GM12874 (cell line): Measurements from ENCODE around the gene PSEN1.

Experiments
- TF ChIP-seq, protein P1 (sequence below): IDR thresholded peaks from 2 replicates; pipeline ENCODE4 v1.5.1; 2011; ENCODE audit warnings: low read depth, mild to moderate bottlenecking, control low read depth, low read length, moderate library complexity; ENCODE audit not compliant: insufficient read depth

The PSEN1 gene

DNA sequence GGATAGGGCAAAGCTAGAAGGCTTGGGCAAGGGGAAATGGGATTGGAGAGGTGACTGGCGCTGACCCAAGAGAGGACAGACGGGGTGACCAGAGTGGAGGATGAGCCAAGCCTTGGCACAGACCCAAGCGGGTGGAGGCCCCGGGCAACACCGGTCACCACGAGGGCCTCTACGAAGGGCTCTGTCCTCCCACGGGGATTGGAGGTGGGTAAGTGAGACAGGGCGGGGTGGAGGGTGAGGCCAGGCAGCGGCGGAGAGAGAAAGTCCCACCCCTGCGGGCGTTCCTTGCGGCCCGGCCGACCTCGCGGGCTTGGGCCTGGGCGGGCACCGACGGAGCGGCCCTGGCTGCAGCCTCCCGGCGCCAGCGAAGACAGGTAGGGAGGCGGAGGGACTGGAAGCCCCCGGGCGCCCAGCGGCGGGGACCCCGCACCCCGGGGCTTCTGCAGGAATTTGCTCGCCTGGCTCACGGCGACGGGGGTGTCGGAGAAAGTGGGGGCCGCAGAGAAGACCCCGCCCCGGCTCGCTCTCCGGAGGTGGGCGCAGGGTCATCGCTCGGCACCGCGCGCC is 101.0 kb downstream of the PSEN1 start, which contains the start of gene PAPLN:
Gene PAPLN, plus strand, starts transcription at position 288 of the 567 bp plus-strand sequence. CDS start 2,273 bp downstream, outside the sequence.
- TF ChIP-seq, protein P1, sequence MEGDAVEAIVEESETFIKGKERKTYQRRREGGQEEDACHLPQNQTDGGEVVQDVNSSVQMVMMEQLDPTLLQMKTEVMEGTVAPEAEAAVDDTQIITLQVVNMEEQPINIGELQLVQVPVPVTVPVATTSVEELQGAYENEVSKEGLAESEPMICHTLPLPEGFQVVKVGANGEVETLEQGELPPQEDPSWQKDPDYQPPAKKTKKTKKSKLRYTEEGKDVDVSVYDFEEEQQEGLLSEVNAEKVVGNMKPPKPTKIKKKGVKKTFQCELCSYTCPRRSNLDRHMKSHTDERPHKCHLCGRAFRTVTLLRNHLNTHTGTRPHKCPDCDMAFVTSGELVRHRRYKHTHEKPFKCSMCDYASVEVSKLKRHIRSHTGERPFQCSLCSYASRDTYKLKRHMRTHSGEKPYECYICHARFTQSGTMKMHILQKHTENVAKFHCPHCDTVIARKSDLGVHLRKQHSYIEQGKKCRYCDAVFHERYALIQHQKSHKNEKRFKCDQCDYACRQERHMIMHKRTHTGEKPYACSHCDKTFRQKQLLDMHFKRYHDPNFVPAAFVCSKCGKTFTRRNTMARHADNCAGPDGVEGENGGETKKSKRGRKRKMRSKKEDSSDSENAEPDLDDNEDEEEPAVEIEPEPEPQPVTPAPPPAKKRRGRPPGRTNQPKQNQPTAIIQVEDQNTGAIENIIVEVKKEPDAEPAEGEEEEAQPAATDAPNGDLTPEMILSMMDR = no peak

DNA sequence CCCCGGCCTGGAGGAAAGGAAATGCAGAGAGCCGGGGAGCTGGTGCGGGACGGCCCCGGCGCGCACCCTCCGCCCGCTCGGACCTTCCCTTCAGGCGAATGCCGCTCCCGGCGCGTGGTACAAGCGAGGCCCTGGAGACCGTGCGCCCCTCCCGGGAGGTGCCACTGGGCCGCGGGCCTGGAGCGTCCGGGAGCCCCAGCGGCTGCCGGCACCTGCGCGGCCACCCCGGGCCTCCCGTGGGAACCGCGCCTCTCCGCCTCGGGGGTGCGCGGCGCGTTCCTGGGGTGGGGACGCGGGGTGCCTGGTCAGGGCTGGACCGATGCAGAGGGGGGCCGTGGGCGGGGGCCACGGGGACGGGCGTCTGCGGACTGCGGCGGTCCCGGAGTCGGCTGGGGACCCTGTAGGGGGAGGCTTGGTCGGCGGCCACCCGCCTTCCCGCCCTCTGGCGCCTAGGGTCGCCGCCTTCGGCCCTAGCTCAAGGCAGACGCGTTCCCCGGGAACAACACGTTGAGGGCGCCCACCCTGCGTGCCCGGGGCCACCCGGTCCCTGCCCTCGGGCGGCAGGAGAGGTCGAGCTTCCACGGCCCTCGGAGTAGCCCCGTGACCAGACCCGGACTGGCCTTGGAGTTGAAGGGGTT is 101.6 kb downstream of the PSEN1 start:
- TF ChIP-seq, protein P1 = no peak

DNA sequence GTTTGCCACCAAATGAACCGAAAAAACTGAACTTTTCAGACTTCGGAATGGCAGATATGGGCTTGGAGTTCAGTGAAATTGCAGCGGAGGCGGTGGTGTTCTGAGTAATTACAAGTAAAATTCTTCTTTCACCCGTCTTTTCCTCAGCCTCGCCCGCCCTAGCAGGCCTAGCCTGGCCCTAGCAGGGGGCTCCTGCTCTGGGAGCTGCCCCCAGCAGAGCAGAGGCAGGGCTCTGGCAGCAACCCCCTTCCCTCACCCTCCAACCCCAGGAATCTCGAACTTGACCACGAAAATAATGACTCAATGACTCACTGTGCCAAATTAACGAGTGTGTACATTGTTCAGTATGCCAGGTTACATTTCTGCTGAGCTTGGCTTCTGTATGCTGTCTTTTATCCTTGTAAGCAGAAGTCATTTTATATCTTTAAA is 102.1 kb downstream of the PSEN1 start:
- TF ChIP-seq, protein P1 = no peak

DNA sequence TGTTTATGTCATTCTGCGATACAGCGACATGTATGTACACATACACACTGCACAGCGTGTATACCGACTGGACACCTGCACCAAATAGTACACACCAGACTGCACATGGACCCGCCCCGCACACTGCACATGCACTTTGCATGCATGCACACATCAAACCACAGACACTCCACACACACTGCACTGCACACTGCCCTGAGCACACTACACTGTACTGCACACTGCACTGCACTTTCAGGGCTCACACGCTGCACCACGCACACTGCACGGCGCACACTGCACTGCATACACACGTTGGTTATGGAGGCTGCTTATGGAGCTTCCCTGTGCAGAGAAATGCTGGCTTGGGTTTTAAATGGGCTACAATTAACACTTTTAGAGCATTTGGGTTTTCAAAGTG is 102.6 kb downstream of the PSEN1 start:
- TF ChIP-seq, protein P1 = no peak

DNA sequence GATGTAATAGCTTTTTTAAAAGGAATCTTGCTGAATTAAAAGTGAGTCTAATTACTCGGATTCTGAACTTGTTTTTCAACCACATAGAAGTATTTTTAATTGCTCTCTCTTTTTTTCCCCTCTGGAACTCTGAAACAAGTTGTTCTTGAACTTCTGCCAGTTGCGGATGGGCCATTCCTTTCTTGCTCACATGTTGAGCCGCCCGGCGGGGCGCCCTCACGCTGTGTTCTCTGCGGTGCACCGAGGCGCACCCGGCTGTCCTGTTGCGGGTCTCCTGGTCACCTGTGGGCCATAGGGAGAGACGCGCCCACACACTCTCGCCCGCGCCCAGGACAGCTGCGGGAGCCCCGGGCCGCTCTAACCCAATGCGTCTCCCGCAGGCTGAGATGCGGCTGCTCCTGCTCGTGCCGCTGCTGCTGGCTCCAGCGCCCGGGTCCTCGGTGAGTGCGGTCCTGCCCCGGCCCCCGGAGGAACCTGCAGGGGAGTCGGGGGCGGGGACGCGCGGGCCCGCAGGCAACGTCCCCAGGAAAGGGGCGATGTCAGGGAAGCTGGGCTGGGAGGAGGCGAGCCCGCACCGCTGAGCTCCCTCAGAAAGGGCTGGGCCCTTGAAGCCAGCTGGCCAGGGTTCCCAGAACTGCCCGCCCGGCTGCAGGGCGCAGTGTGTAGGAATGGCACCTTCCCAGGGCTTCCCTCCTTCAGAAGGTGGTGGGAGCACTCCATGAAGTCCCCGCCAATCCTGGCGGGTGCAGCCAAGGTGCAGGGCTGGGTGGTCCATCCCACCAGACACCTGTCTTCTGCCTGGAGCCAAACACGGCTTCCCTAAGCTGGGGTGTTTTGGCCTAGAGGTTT is 103.3 kb downstream of the PSEN1 start:
- TF ChIP-seq, protein P1 = no peak

DNA sequence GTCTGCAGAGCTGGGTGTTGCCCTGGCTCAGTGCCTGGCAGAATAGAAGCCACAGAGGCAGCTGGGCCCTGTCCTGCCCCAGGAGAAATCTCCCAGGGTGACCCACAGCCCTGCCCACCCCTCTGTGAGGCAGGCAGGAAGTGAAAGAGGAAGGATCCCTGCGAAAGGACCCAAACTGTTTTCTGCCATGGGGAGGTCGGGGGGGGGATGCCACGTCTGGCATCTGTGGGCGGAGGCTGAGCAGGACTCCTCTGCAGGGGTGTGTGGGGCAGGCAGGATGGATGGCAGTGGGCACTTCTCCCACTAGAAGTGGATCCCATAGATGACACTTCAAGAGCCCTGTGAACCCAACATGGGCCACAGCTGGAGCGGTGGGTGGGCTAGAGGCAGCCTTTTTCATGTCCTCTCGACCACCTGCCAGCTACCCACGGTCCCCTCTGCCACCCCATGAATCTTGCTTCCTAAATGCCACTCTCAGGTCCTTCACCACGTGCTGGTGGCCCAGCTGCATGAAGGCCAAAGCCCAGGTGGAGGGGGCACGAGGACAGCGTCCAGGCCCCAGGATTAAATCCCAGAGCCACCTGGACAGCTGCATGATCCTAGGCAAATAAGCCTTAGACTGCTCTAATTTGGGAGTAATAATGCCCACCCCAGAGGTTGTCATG is 104.6 kb downstream of the PSEN1 start:
- TF ChIP-seq, protein P1 = no peak
